Measurements from ENCODE around the gene MMD.

The MMD gene

GRCh38 chr17:55351226-55351625 lies 70.4 kb downstream of the MMD start:
- Histone ChIP-seq H3K9me2 (replicated peaks; ENCODE audit: insufficient read depth, low read length) (no peaks in the 10 kb centered on the region), H3K79me2 (ENCODE audit: insufficient read depth, low read length) (no peaks in the 10 kb centered on the region), H3K9me3 (ENCODE audit: insufficient read depth, low read length) (no peaks in the 10 kb centered on the region), H3K36me3 (ENCODE audit: low read length) (no peaks in the 10 kb centered on the region), H4K20me1 (ENCODE audit: low read depth, low read length) (no peaks in the 10 kb centered on the region), H3K4me3 (ENCODE audit: insufficient read depth, low read length, poor library complexity, severe bottlenecking) (no peak overlapping the region), H3K27ac (ENCODE audit: low read depth, low read length) (no peak overlapping the region), H2AFZ (ENCODE audit: low read depth, low read length, severe bottlenecking) (no peak overlapping the region), H3K4me2 (ENCODE audit: low read depth, low read length, poor library complexity, severe bottlenecking) (no peak overlapping the region), H3K27me3 (ENCODE audit: low read length) (no peaks in the 10 kb centered on the region), H3K9ac (ENCODE audit: low read length) (no peak overlapping the region), H3F3A (ENCODE audit: insufficient read depth) (no peaks in the 10 kb centered on the region)
- no peak for TF ChIP-seq EZH2phosphoT487 (conservative IDR thresholded peaks at IDR 0.05; ENCODE audit: low read length)
- TF ChIP-seq, protein P1, sequence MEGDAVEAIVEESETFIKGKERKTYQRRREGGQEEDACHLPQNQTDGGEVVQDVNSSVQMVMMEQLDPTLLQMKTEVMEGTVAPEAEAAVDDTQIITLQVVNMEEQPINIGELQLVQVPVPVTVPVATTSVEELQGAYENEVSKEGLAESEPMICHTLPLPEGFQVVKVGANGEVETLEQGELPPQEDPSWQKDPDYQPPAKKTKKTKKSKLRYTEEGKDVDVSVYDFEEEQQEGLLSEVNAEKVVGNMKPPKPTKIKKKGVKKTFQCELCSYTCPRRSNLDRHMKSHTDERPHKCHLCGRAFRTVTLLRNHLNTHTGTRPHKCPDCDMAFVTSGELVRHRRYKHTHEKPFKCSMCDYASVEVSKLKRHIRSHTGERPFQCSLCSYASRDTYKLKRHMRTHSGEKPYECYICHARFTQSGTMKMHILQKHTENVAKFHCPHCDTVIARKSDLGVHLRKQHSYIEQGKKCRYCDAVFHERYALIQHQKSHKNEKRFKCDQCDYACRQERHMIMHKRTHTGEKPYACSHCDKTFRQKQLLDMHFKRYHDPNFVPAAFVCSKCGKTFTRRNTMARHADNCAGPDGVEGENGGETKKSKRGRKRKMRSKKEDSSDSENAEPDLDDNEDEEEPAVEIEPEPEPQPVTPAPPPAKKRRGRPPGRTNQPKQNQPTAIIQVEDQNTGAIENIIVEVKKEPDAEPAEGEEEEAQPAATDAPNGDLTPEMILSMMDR (IDR thresholded peaks at IDR 0.05; ENCODE audit: insufficient read depth, low read length, poor library complexity, severe bottlenecking): no peak

DNA sequence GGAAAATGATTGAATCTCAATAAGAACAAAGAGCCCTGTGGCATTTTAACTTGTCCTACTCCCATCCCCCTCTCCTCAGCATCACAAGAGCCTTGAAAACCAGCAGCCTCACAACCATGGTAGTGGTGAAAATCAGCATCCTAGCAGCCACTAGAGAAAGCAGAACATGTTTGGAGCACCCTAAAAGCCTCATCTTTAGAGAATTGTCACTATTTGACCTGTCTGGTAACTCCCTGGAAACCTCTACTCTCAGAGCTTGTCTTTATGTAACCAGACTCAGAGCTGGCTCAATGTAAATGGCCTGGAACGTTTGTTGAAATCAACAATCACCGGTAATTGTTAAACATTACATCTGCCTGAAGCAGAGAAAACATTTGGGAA lies 70.8 kb downstream of the MMD start:
- no peaks in the 10 kb centered on the region for H3K9me3 ChIP-seq (ENCODE audit: insufficient read depth, low read length)
- no peak overlapping the region for H3K9ac ChIP-seq (ENCODE audit: low read length)
- H3K9me2 ChIP-seq (replicated peaks; ENCODE audit: insufficient read depth, low read length): no peaks in the 10 kb centered on the region
- no peak overlapping the region for H3K27ac ChIP-seq (ENCODE audit: low read depth, low read length)
- H2AFZ ChIP-seq (ENCODE audit: low read depth, low read length, severe bottlenecking): no peak overlapping the region
- H3K36me3 ChIP-seq (ENCODE audit: low read length): no peaks in the 10 kb centered on the region
- no peak overlapping the region for H3K4me2 ChIP-seq (ENCODE audit: low read depth, low read length, poor library complexity, severe bottlenecking)
- no peaks in the 10 kb centered on the region for H3K27me3 ChIP-seq (ENCODE audit: low read length)
- H3K79me2 ChIP-seq (ENCODE audit: insufficient read depth, low read length): no peaks in the 10 kb centered on the region
- no peak overlapping the region for H3K4me3 ChIP-seq (ENCODE audit: insufficient read depth, low read length, poor library complexity, severe bottlenecking)
- H3F3A ChIP-seq (ENCODE audit: insufficient read depth): no peaks in the 10 kb centered on the region
- H4K20me1 ChIP-seq (ENCODE audit: low read depth, low read length): no peaks in the 10 kb centered on the region
- no peak for TF ChIP-seq EZH2phosphoT487 (conservative IDR thresholded peaks at IDR 0.05; ENCODE audit: low read length)
- TF ChIP-seq, protein P1 (IDR thresholded peaks at IDR 0.05; ENCODE audit: insufficient read depth, low read length, poor library complexity, severe bottlenecking): no peak

- no peaks in the 10 kb centered on the region for H4K20me1 ChIP-seq (ENCODE audit: low read depth, low read length)
- no peak overlapping the region for H3K9ac ChIP-seq (ENCODE audit: low read length)
- no peaks in the 10 kb centered on the region for H3K9me3 ChIP-seq (ENCODE audit: insufficient read depth, low read length)
- H3K9me2 ChIP-seq (replicated peaks; ENCODE audit: insufficient read depth, low read length): no peaks in the 10 kb centered on the region
- no peaks in the 10 kb centered on the region for H3K36me3 ChIP-seq (ENCODE audit: low read length)
- TF ChIP-seq, protein P1 (IDR thresholded peaks at IDR 0.05; ENCODE audit: insufficient read depth, low read length, poor library complexity, severe bottlenecking): peak; percentile 75
- TF ChIP-seq EZH2phosphoT487 (conservative IDR thresholded peaks at IDR 0.05; ENCODE audit: low read length): no peak
- H3K79me2 ChIP-seq (ENCODE audit: insufficient read depth, low read length): no peaks in the 10 kb centered on the region
- no peak overlapping the region for H2AFZ ChIP-seq (ENCODE audit: low read depth, low read length, severe bottlenecking)
- no peaks in the 10 kb centered on the region for H3K27me3 ChIP-seq (ENCODE audit: low read length)
- no peak overlapping the region for H3K27ac ChIP-seq (ENCODE audit: low read depth, low read length)
- H3K4me2 ChIP-seq (ENCODE audit: low read depth, low read length, poor library complexity, severe bottlenecking): no peak overlapping the region
- H3K4me3 ChIP-seq (ENCODE audit: insufficient read depth, low read length, poor library complexity, severe bottlenecking): no peak overlapping the region
- H3F3A ChIP-seq (ENCODE audit: insufficient read depth): no peaks in the 10 kb centered on the region
These were observed 72.8 kb downstream of the MMD start for GRCh38 chr17:55348749-55349354.

Data from SU-DHL-6 (cell line).